ENCODE data around the gene FAM227B.

The FAM227B gene

DNA sequence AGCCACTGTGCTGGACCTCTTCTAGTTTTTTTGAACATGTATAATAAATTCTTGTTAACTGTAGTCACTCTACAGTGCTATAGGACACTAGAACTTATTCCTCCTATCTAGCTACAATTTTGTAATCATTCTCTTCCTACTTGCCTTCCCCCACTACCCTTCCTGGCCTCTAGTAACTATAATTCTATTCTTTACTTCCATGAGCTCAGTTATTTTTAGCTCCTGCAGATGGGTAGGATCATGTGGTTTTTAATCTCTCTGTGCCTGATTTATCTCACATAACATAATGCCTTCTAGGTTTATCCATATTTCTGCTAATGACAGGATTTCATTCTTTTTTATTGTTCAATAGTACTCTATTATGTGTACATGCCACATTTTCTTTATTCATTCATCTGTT is 310.7 kb downstream of the FAM227B start:
- no peak overlapping the region for H3K27ac ChIP-seq (ENCODE audit: poor library complexity, severe bottlenecking)
- H3K9me3 ChIP-seq (ENCODE audit: severe bottlenecking), result no peaks in the 10 kb centered on the region
- DNase-seq (ENCODE audit: low spot score) (no peak), ATAC-seq (ENCODE audit: low read depth) (no peak)
- no peaks in the 10 kb centered on the region for H3K27me3 ChIP-seq (ENCODE audit: insufficient read depth, poor library complexity, severe bottlenecking)
- H3K4me3 ChIP-seq (ENCODE audit: severe bottlenecking), result no peak overlapping the region
- peaks cover 6% of the 10 kb centered on the region; the same call in 1 of the 2 replicates for H3K36me3 ChIP-seq (ENCODE audit: low read depth)
- no peaks in the 10 kb centered on the region for H3K4me1 ChIP-seq (ENCODE audit: insufficient read depth, poor library complexity, severe bottlenecking)
- TF ChIP-seq, protein P1, sequence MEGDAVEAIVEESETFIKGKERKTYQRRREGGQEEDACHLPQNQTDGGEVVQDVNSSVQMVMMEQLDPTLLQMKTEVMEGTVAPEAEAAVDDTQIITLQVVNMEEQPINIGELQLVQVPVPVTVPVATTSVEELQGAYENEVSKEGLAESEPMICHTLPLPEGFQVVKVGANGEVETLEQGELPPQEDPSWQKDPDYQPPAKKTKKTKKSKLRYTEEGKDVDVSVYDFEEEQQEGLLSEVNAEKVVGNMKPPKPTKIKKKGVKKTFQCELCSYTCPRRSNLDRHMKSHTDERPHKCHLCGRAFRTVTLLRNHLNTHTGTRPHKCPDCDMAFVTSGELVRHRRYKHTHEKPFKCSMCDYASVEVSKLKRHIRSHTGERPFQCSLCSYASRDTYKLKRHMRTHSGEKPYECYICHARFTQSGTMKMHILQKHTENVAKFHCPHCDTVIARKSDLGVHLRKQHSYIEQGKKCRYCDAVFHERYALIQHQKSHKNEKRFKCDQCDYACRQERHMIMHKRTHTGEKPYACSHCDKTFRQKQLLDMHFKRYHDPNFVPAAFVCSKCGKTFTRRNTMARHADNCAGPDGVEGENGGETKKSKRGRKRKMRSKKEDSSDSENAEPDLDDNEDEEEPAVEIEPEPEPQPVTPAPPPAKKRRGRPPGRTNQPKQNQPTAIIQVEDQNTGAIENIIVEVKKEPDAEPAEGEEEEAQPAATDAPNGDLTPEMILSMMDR (IDR thresholded peaks at IDR 0.05; ENCODE audit: poor library complexity, severe bottlenecking), result no peak

DNA sequence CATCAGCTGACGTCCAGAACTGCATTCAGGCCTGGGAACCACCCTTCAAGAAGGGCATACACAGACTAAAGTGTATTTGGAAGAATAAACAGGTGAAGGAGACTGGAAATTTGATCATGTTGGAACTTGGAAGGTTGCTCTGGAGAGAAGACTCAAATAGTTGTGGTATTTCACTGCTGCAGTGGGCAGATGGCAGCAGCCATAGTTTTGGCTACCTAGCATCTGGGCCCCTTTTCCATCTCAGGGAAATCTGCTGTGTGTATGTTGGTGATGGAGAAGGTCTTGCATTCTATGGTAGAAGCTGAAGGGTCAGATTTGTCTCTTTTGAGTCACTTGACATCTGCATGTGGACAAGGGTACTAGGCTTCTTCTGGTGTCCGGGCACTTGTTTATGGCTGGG is 311.9 kb downstream of the FAM227B start:
- Histone ChIP-seq H3K36me3 (ENCODE audit: low read depth) (peaks cover 18% of the 10 kb centered on the region), H3K4me1 (ENCODE audit: insufficient read depth, poor library complexity, severe bottlenecking) (no peaks in the 10 kb centered on the region), H3K9me3 (ENCODE audit: severe bottlenecking) (no peaks in the 10 kb centered on the region), H3K27me3 (ENCODE audit: insufficient read depth, poor library complexity, severe bottlenecking) (no peaks in the 10 kb centered on the region), H3K27ac (ENCODE audit: poor library complexity, severe bottlenecking) (no peak overlapping the region), H3K4me3 (ENCODE audit: severe bottlenecking) (no peak overlapping the region)
- ATAC-seq (ENCODE audit: low read depth) (no peak), DNase-seq (ENCODE audit: low spot score) (no peak)
- TF ChIP-seq, protein P1 (IDR thresholded peaks at IDR 0.05; ENCODE audit: poor library complexity, severe bottlenecking), result no peak

DNA sequence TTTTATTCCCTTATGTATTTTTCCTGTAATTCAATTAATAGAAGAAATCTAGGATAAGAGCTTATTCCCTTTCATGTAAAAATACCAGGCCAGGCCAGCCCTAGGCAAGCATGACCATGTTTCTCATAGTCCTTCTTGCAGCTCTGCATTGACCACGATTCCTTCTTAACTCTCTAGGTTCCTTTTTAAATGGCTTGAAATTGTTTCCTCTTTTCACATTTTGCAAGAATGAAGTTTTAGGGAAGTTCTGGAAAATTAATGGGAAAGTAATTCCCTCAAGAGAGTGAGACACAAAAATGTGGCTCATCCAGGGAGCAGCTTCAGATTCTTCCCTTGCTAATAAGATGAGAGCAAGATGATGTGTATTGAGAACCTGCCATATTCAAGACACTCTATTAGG is 314.1 kb downstream of the FAM227B start:
- TF ChIP-seq, protein P1 (IDR thresholded peaks at IDR 0.05; ENCODE audit: poor library complexity, severe bottlenecking), result no peak
- H3K27me3 ChIP-seq (ENCODE audit: insufficient read depth, poor library complexity, severe bottlenecking), result no peaks in the 10 kb centered on the region
- H3K4me1 ChIP-seq (ENCODE audit: insufficient read depth, poor library complexity, severe bottlenecking), result no peaks in the 10 kb centered on the region
- ATAC-seq (ENCODE audit: low read depth), result no peak
- H3K9me3 ChIP-seq (ENCODE audit: severe bottlenecking), result no peaks in the 10 kb centered on the region
- H3K27ac ChIP-seq (ENCODE audit: poor library complexity, severe bottlenecking), result no peak overlapping the region
- peaks cover 19% of the 10 kb centered on the region for H3K36me3 ChIP-seq (ENCODE audit: low read depth)
- no peak for DNase-seq (ENCODE audit: low spot score)
- no peak overlapping the region for H3K4me3 ChIP-seq (ENCODE audit: severe bottlenecking)

DNA sequence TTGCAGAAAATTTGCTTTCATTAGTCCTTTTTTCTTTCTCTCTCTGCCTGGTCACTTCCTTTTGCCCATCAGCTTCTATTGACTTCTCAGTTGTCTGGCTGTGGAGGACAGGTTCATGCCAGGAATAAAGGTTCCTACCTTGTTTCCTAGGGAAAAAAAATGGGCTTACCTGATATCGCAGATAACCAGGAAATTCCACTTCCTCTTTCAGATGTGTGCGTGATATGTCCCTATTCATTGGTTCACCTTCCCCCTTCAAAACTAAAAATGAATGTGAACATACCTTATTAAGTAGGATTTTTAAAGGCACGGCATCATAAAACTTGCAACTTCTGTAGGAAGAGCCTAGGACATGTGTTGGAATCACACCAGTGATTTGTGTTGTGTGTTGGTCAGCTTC is 317.6 kb downstream of the FAM227B start:
- no peaks in the 10 kb centered on the region for H3K9me3 ChIP-seq (ENCODE audit: severe bottlenecking)
- ATAC-seq (ENCODE audit: low read depth) (no peak), DNase-seq (ENCODE audit: low spot score) (no peak)
- no peak overlapping the region for H3K27ac ChIP-seq (ENCODE audit: poor library complexity, severe bottlenecking)
- no peaks in the 10 kb centered on the region for H3K27me3 ChIP-seq (ENCODE audit: insufficient read depth, poor library complexity, severe bottlenecking)
- TF ChIP-seq, protein P1 (IDR thresholded peaks at IDR 0.05; ENCODE audit: poor library complexity, severe bottlenecking), result no peak
- H3K36me3 ChIP-seq (ENCODE audit: low read depth), result peaks cover 19% of the 10 kb centered on the region
- no peaks in the 10 kb centered on the region for H3K4me1 ChIP-seq (ENCODE audit: insufficient read depth, poor library complexity, severe bottlenecking)
- H3K4me3 ChIP-seq (ENCODE audit: severe bottlenecking), result no peak overlapping the region

DNA sequence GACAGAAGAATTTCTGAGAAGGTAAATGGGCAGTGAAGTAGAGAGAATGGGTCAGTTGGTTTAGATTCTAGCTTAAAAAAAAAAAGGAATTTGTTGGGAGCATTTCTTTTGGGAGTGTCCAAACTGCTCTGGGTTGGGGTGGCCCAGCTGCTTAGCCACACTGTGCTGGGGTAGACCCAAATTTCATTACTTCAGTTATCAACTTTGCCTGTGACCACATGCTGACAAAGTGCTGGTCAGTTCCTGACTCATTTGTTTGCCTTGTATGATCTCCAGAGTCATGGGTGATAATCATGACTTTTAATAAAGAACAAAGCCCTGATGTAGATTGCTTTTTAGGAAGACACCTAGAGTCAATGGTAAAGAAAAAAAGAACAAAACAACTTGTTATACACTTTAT is 319.1 kb downstream of the FAM227B start:
- no peak overlapping the region for H3K27ac ChIP-seq (ENCODE audit: poor library complexity, severe bottlenecking)
- no peaks in the 10 kb centered on the region for H3K27me3 ChIP-seq (ENCODE audit: insufficient read depth, poor library complexity, severe bottlenecking)
- H3K4me3 ChIP-seq (ENCODE audit: severe bottlenecking), result no peak overlapping the region
- H3K36me3 ChIP-seq (ENCODE audit: low read depth), result peaks cover 19% of the 10 kb centered on the region
- DNase-seq (ENCODE audit: low spot score) (no peak), ATAC-seq (ENCODE audit: low read depth) (no peak)
- H3K9me3 ChIP-seq (ENCODE audit: severe bottlenecking), result no peaks in the 10 kb centered on the region
- H3K4me1 ChIP-seq (ENCODE audit: insufficient read depth, poor library complexity, severe bottlenecking), result no peaks in the 10 kb centered on the region
- TF ChIP-seq, protein P1 (IDR thresholded peaks at IDR 0.05; ENCODE audit: poor library complexity, severe bottlenecking), result no peak

Data from RWPE2 (cell line).